Measurements from ENCODE around the gene SLC10A4. TPM values are rescaled to one million over a fixed set of nuclear protein-coding genes. Genes with fewer than 3 reads are reported as not detected.
"Not testable (repeated sequence)": the region's sequence is repeated elsewhere in the genome, so short reads cannot be mapped to it uniquely, and the experiment has no call there.

SLC10A4 gene, protein sequence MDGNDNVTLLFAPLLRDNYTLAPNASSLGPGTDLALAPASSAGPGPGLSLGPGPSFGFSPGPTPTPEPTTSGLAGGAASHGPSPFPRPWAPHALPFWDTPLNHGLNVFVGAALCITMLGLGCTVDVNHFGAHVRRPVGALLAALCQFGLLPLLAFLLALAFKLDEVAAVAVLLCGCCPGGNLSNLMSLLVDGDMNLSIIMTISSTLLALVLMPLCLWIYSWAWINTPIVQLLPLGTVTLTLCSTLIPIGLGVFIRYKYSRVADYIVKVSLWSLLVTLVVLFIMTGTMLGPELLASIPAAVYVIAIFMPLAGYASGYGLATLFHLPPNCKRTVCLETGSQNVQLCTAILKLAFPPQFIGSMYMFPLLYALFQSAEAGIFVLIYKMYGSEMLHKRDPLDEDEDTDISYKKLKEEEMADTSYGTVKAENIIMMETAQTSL
- under 1 TPM; 0.29 to 0.37 TPM for total RNA-seq
- long read RNA-seq, partial matches to known transcripts, result 0 of 1 reads
- long read RNA-seq, other reads (novel, unspliced or antisense), result 0 of 1 reads

DNA sequence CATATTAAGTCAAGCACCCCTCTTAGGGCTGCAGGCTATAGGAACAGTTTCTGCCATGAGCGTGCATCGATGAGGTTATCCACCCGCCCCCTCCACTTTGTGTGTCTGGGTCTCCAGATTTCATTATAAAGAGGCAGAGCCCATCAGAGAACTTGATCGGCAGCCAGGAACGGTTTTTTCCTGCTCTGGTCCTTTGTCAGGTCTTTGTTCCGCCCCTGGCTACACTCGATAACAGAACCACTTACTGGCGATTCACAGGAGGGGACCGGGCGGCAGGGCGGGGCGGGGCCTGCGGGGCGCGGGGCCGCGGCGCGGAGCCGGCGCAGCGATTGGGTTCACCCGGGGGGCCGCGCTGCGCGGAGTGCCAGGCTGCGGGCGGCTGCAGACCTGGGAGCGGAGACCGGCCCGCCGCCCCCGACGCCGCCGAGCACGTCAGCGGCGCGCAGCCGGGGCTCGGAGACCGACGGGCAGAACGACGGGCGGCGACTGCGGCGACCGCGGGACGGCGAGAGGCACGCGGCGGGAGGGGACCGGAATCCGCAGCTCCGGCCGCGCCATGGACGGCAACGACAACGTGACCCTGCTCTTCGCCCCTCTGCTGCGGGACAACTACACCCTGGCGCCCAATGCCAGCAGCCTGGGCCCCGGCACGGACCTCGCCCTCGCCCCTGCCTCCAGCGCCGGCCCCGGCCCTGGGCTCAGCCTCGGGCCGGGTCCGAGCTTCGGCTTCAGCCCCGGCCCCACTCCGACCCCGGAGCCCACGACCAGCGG is at the start of gene SLC10A4:
TSS of gene SLC10A4 (plus strand) at position 338 of the 771 bp plus-strand sequence. CDS start at position 557, 219 bp downstream.
- DNase-seq, result no peak
- intact Hi-C loops (cut with DNase I), result no loop called here
- ATAC-seq, result peak; percentile 35 to 53

DNA sequence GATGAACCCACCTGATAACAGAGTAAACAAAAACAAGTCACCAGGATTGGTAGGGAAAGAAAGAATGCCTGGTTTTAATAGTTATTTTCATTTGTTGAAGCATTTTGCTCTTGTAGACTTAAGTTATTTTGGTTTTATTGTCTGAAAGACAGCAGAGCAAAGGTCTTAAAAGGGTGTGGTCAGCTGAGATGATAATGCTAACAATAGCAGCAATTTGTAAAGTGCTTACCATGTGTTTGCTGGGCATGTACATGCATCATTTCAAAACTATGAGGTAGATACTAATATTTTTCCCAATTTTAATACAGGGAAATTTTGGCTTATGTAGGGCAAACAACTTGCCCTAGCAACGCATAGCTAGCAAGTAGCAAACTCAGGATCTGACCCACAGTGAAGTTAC is 46.8 kb upstream of the SLC10A4 start:
- intact Hi-C loops (cut with DNase I), result no loop called here
- DNase-seq (no peak), ATAC-seq (no peak)

DNA sequence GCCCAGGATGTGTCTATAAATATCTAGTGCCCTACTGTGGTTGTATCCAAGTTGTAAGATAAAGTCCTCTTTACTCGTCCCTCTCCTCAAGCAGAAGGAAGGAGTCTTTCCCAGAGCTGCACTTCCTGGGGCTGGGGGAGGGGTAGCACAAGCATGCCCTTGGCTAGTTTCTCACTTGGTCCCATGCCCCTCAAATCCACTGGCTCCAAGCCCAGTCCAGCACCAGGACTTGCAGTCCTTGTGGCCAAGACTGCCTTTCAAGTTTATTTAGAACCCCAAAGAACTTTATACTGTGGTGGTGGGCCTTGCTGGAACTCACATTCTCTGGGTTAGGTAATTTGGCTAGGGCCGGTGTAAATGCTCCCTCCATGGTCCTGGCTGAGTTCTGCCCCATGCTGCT is 43.2 kb upstream of the SLC10A4 start:
- peak in 1 of 2 donors; percentile 47 for ATAC-seq
- no peak for DNase-seq
- intact Hi-C loops (cut with DNase I), result no loop called here

DNA sequence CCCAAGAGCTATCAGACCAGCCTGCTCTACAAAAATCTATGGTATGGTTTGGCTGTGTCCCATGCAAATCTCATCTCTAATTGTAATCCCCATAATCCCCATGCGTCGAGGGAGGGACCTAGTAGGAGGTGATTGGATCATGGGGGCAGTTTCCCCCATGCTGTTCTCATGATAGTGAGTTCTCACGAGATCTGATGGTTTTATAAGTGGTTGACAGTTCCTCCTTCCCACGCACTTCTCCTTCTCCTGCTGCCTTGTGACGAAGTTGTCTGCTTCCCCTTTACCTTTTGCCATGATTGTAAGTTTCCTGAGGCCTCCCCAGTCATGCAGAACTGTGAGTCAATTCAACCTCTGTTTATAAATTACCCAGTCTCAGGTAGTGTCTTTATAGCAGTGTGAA is 42.2 kb upstream of the SLC10A4 start:
- DNase-seq; intact Hi-C loops (cut with DNase I); ATAC-seq: not testable (repeated sequence)

DNA sequence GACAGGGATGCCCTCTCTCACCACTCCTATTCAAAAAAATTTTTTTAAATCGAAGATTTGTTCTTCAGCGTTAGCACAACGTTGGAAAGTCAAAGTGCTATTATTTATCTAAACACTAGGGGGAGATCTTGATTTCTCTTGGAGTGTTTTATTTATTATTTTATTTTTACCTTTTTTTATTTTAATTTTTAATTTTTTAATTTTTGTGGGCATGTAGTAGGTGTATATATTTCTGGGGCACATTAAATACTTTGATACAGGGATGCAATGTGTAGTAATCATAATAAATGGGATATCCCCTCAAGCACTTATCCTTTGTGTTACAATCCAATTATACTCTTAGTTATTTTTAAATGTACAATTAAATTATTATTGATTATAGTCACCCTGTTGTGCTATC is 37.4 kb upstream of the SLC10A4 start:
- intact Hi-C loops (cut with DNase I), result no loop called here
- DNase-seq (no peak), ATAC-seq (no peak)

DNA sequence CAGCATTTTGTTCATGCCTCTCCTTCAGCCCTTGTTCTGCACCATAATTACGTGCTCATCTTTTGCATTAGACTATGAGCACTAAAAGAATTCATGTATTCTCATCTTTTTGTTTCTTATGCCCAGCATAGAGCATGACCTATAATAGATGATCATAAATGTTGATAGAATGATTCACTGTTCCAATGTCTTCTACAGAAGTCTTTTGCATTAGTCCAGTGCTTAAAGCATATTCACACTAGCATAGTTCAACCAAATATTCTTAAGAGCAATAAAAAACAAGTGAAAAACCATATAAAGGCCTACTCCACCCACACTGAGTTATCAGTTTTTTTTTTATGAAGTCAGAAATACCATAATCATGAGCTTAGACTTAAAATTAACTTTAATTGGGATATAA is 36.5 kb upstream of the SLC10A4 start:
- DNase-seq, result no peak
- no peak for ATAC-seq
- intact Hi-C loops (cut with DNase I), result no loop called here

DNA sequence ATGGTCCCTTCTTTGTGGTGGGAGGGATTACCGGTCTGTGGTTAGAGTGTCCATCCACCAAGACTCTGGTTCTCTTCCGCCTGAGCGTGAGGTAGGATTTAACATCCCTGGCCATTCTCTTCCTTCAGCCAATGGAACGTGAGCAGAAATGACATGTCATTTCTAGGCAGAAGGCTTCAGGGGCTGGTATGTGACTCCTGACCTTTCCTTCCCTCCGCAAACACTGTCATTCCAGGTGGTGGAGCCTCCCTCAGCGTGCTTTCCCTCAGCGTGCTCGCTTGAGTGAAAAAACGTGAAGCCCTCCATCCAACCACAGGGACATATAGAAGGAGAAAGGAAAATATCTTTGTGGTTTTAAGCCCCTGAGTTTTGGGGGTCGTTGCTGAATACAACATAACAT is 34.0 kb upstream of the SLC10A4 start:
- DNase-seq, result no peak
- ATAC-seq, result no peak
- intact Hi-C loops (cut with DNase I), result no loop called here

DNA sequence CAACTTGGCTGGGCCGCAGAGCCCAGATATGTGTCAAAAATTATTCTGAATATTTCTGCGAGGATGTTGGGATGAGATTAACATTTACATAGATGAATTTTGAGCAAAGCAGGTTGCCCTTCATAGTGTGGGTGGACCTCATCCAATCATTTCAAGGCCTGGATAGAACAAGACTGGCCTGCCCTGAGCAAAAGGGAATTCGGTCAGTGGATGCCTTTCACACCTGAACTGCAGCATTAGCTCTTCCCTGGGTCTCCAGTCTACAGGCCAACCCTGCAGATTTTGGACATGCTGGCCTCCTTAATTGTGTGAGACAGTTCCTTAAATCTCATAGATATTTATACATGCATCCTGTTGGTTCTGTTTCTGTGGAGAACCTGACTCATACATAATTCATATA is 32.4 kb upstream of the SLC10A4 start:
- ATAC-seq (no peak), DNase-seq (no peak)
- intact Hi-C loops (cut with DNase I), result no loop called here

DNA sequence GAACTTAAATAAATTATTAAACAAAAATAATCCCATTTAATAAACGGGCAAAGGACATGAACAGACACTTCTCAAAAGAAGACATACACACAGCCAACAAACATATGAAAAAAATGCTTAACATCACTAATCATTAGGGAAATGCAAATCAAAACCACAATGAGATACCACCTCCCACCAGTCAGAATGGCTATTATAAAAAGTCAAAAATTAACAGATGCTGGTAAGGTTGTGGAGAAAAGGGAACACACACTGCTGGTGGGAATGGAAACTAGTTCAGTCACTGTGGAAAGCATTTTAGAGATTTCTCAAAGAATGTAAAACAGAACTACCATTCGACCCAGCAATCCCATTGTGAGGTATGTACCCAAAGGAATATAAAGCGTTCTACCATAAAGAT is 31.5 kb upstream of the SLC10A4 start:
- intact Hi-C loops (cut with DNase I); DNase-seq; ATAC-seq: not testable (repeated sequence)

DNA sequence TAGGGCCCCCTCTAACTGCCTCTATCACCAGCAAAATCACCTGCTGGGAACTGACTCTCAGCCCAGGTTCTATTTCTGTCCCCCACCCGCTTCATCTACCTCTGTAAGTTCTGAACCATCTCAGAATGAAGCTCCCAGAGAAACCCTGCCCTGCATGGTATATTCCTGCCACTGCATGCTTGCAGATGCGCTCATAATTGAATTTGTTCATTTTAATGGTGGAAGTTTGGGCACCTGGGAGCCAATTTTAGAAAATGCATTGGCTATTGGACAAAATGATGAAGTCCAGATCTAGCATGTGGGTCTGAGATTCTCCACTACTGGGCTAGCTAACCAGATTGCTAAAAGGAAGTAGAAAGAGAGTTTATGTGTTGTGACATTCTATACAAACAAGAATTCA is 28.6 kb upstream of the SLC10A4 start:
- intact Hi-C loops (cut with DNase I), result no loop called here
- DNase-seq (no peak), ATAC-seq (no peak)

DNA sequence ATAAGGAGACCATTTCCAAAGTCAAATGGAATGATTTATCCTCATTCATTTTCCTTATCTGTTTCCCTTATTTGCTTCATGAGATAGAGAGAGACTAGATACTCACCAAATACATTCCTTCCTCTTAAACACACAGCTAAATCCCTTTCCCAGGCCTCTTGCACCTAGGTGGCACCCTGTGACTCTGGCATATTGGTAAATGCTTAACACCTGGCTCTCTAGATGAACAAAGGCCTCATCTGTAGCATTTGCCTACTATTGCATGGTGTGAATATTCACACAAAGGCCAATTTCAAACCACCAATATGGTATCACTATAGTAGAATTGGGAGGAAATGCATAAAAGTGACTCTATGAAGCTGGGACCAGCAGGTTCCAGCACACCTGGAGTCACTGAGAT is 22.1 kb upstream of the SLC10A4 start:
- intact Hi-C loops (cut with DNase I), result no loop called here
- ATAC-seq (no peak), DNase-seq (no peak)

DNA sequence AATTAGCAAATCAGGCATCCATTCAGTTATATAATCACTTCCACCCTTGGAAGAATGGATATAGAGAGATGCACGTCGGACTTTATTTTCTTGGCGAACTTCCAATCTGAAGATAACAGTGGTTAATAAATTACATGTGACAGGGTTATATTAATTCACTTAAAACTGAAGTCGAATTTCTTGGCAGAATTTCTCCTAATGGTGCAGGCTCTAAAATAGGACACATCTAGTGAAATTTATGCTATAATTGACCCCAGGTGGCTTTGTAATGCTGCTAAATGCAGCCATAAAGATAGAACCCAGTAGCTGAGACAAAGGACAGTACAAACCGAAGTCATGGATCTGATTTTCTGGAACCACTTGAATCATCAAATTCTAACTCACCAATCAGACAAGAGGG is 20.8 kb upstream of the SLC10A4 start:
- ATAC-seq, result no peak
- DNase-seq, result no peak
- intact Hi-C loops (cut with DNase I), result no loop called here

DNA sequence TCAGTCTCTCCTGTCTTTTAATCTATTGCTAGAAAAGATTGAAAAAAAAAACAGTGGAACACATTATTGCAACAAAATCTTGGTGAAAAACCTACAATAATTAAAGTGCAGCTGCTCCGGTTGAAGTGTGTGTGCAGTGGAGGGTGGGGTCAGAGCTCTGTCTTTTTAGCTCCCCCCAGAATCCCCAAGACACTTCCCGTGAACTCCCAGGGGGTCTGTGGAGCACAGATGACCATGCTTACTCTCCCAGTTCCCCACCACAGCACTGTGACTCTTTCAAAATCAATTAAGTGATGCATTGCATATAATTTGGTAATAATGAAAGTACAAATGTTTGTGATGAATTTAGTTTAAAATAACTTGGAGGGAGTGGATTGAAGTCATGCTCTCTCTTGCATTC is 15.7 kb upstream of the SLC10A4 start:
- no peak for ATAC-seq
- intact Hi-C loops (cut with DNase I), result no loop called here
- DNase-seq, result no peak

DNA sequence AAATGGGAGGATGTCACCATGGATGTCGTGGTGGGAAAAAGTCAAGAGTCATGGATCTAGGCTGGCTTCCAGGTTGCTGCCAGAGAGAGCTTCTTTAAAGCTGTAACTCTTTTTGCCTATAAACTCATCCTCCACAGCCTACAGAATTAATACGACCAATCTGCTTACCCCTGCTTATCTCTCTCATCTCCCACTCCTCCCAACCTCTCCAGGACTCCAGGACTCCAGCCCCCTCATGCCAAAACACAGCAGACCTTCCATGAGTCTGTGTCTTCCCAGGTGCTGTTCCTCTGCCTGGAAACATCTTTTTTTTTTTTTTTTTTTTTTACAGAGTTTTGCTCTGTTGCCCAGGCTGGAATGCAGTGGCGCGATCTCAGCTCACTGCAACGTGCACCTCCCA is 15.3 kb upstream of the SLC10A4 start:
- DNase-seq (no peak), ATAC-seq (no peak)
- intact Hi-C loops (cut with DNase I), result no loop called here

DNA sequence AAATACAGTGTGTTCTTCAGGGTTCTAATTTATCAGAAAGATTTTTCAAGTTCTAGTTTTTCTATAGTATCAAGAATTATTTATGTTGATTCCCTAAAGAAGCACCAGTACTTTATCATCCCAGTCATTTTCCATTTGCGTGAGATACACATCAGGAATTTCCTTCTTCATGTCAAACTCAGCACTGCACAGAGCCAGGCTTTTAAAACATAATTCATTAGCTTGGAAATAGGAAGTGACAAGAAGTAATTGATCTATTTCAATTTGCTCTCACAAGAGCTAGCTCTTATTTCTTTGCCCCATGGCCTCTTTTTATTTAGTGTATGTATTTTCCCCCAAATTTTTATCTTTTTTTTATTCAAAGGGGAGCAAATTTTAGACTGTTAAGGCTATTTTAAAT is 13.0 kb upstream of the SLC10A4 start:
- intact Hi-C loops (cut with DNase I), result no loop called here
- no peak for ATAC-seq
- no peak for DNase-seq

DNA sequence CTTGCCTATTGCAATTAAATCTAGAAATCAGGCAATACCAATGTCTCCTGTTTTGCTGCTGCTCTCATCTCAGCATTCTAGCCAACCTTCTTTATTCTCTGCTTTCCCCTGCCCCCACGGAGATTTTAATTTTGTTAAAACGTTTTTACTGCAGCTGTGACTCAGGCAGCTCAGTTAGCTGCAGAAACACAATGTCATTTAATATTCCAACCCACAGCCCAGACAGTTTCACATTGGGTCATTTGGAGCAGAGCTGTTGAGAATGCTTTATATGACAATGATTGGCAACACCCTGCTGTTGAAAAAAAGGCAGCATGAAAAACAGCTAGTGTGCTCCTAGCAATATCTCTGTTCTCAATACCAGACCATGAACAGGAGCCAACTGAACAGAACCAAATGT is 12.6 kb upstream of the SLC10A4 start:
- no peak for ATAC-seq
- no peak for DNase-seq
- intact Hi-C loops (cut with DNase I), result no loop called here

DNA sequence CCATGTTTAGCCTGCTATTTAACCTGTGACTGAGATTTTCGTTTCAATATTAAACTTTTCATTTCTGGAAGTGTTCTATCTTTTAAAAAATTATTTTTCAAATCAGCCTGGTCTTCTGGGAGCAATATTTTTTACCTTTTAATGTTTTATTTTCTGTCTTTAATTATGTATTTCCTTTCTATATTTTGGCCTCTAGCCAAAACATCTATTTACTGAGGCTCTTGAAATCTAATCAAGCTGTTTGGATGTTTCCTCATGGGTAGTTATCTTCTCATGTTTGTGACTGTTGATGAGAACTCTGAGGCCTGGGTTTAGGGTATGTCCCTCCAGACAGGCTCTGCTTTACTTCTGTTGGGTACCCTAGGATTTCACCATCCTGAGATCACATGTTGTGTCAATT is 10.3 kb upstream of the SLC10A4 start:
- ATAC-seq (no peak), DNase-seq (no peak)
- intact Hi-C loops (cut with DNase I), result no loop called here

DNA sequence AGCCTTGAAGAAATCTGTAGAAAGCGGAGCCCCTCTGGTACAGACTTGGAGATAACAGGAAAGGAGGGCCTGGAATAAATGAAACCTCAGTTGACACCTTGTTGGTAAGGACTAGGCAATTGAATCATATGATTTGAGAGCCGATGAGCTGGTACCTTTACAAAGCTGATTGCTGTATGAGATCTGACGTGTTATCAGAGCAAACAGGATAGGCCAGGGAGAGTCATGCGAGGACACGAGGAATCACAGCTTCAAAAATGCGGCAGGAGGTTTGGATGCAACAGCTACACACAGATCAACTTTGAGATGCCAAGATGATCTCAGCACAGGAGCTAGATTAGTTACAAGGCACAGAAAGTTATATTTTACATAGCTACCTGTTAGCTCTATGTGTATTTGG is 7.4 kb upstream of the SLC10A4 start:
- DNase-seq (no peak), ATAC-seq (peak in 1 of 2 donors; percentile 49)
- intact Hi-C loops (cut with DNase I), result no loop called here

DNA sequence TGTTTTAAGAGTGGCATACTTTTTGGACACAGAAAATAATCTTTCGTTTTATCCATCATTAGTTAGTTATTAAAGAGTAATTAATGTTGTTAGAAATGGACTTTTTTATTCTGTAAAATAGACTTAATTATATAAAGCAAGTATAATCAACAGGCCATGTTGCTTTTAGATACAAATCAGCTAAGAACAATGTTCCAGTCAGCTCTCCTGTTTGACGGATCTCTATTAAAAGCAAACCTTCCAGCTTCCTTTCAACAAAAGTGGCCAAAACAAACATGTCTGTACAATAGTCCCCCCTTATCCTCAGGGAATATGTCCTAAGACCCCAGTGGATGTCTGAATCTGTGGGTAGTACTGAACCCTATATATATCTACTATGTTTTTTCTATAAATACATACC is 4.9 kb upstream of the SLC10A4 start:
- intact Hi-C loops (cut with DNase I), result no loop called here
- no peak for DNase-seq
- ATAC-seq, result no peak

DNA sequence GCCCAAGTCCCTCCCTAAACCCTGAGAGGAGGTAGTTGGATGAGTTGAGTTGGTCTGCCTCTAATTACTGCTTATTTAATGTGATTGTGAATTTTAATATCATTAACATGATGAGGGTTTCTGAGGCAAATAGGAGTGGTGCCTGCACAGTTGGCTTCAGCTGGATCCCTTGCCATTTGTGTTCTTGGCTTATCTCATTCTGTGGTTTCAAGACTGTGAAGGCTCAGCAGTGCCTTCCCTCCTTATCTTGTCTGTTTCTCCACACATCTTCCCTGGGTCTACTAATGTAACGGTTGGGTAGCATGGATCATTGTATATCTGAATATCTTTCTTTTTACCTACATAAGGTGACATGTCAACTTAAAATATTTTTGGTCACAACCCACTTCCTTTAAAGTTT is 1.6 kb upstream of the SLC10A4 start:
- no peak for ATAC-seq
- no peak for DNase-seq
- intact Hi-C loops (cut with DNase I), result no loop called here

Measured in left cardiac atrium (tissue), 4 donors.